Activated naive CD4-positive, alpha-beta T cell treated with anti-CD3 and anti-CD28 coated beads, Interleukin-2, amount 10 ng/mL, durations not matched to agents 7 days and 5 days (primary cell): ENCODE data around the gene NOS1.

ENCODE experiments used
- CTCF ChIA-PET: fragments of 350-600 bp; sonication (Branson Sonifier 250); formaldehyde crosslinking; loops from one replicate; lab custom pipeline; 2021; ENCODE audit warnings: antibody characterized with exemption; lab: Charles Lee
- DNase-seq: peaks from one replicate; pipeline ENCODE4 v3.0.0-alpha.2; 2020
- H3K27ac Mint-ChIP-seq: one replicate; pipeline ENCODE4 v1.8.0; 2021; ENCODE audit warnings: mild to moderate bottlenecking, moderate library complexity, mixed read lengths
- H3K27me3 Mint-ChIP-seq: one replicate; pipeline ENCODE4 v1.8.0; 2021; ENCODE audit warnings: mild to moderate bottlenecking, mixed read lengths
- H3K36me3 Mint-ChIP-seq: one replicate; pipeline ENCODE4 v1.8.0; 2021; ENCODE audit warnings: mixed read lengths
- H3K4me1 Mint-ChIP-seq: one replicate; pipeline ENCODE4 v1.8.0; 2021; ENCODE audit warnings: mixed read lengths
- H3K4me3 Mint-ChIP-seq: one replicate; pipeline ENCODE4 v1.8.0; 2021; ENCODE audit warnings: mild to moderate bottlenecking, moderate library complexity, mixed read lengths
- H3K9me3 Mint-ChIP-seq: one replicate; pipeline ENCODE4 v1.8.0; 2021; ENCODE audit warnings: mixed read lengths

The NOS1 gene

DNA sequence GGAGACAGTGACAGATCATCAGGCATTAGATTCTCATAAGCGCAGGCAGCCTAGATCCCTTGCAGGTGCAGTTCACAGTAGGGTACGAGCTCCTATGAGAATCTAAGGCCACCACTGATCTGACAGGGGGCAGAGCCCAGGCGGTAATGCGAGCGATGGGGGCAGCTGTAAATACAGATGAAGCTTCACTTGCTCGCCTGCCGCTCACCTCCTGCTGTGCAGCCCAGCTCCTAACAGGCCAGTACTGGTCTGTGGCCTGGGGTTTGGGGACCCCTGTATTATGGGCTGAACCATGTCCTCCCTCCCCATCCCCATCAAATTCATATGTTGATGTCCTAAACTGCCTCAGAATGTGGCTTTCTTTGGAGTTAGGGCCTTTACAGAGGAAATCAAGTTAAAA lies 63.2 kb downstream of the NOS1 start:
- no peaks in the 10 kb centered on the region for H3K9me3 Mint-ChIP-seq

DNA sequence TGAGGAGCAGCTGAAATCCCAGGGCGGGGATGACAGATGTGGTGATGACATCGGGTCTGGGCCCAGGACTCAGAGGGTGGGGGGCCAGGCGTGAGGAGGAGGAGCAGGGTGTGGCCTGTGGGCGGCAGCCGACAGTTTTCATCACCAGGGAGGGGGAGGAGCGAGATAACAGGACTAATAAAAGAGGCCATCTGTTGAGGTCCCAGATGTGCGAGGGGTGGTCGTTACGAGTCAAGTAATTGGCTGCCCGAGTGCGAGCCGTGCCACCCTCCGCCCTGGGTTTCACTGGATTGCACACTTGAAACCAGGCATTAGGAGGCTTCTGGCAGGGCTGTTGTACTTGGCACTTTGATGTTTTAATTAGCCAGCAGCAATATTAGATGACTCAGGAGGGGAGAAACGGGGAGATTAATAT lies 67.2 kb downstream of the NOS1 start:
- Mint-ChIP-seq H3K27ac (no peak overlapping the region), H3K4me1 (no peaks in the 10 kb centered on the region), H3K36me3 (no peaks in the 10 kb centered on the region), H3K9me3 (no peaks in the 10 kb centered on the region), H3K4me3 (no peak overlapping the region), H3K27me3 (peaks cover 10% of the 10 kb centered on the region)
- DNase-seq = no peak
- CTCF ChIA-PET = no interaction called here

More for the DNA sequence above, 63.2 kb downstream of the NOS1 start:
- Mint-ChIP-seq H3K36me3 (no peaks in the 10 kb centered on the region), H3K27me3 (peaks cover 7% of the 10 kb centered on the region), H3K27ac (no peak overlapping the region), H3K4me3 (no peak overlapping the region), H3K4me1 (no peaks in the 10 kb centered on the region)
- DNase-seq = no peak
- CTCF ChIA-PET = interaction anchor here (0.9 kb wide), 1 partner anchor 69 kb away, joined by 3 read pairs; no protein-coding TSS in a partner anchor

DNA sequence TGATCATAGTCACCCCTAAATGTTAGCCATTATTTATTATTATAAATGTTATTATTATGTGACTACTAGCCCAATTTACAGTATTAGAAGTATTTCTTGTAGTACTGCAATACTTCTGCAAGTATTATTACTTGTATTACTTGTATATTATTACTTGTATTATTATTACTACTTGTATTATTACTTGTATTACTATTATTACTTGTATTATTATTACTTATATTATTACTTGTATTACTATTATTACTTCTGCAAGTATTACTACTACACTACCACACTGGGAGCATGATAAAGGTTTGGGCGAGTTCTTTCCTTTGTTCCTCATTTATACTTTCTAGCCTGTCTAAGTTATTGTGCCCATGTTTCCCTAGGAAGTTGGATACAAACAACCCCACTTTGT lies 67.9 kb downstream of the NOS1 start:
- no peaks in the 10 kb centered on the region for H3K4me1 Mint-ChIP-seq
- CTCF ChIA-PET = no interaction called here
- no peaks in the 10 kb centered on the region for H3K9me3 Mint-ChIP-seq
- H3K27ac Mint-ChIP-seq = no peak overlapping the region
- H3K4me3 Mint-ChIP-seq = no peak overlapping the region
- no peak for DNase-seq
- H3K36me3 Mint-ChIP-seq = no peaks in the 10 kb centered on the region
- peaks cover 10% of the 10 kb centered on the region for H3K27me3 Mint-ChIP-seq

DNA sequence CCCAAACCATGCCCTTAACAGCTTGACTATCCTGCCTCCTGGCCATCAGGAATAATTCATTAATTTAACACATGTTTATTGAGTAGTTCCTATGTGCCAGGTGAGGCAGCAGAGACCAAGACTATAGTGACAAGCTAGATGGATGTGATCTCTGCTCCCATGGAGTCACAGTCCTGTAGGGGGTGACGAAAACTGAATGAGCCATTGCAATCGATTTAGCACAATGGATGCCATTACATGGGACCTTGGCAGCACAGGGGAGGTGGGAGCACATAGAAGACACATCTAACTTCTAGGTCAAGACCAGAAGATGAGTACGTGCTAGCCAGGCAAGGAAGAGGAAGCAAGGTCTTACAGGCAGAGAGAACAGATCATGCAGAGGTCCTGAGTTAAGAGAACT lies 68.7 kb downstream of the NOS1 start:
- Mint-ChIP-seq H3K4me1 (no peaks in the 10 kb centered on the region), H3K27me3 (peaks cover 10% of the 10 kb centered on the region), H3K9me3 (no peaks in the 10 kb centered on the region), H3K27ac (no peak overlapping the region), H3K4me3 (no peak overlapping the region), H3K36me3 (no peaks in the 10 kb centered on the region)
- CTCF ChIA-PET = no interaction called here
- no peak for DNase-seq

DNA sequence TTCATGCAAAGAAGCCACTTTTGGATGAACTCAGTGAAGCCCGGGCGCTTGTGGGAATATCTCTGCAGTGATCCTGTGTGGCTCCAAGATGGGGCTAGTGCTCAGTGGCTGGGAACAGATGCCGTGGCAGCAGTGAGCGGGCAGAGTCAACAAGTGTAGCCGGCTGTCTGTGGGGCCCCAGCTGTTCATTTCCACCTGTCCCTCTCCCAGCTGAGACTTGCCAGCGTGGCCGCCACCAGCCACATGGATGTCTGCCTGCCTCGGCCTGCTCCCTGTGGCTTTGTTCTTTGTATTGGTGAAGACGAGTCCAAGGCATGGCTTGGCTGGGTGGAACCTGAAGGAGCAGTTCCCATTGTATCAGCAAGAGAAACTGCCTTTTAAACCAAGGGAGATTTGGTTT lies 77.3 kb downstream of the NOS1 start:
- H3K27me3 Mint-ChIP-seq = no peaks in the 10 kb centered on the region
- H3K27ac Mint-ChIP-seq = no peak overlapping the region
- no peak for DNase-seq
- no peaks in the 10 kb centered on the region for H3K36me3 Mint-ChIP-seq
- H3K4me3 Mint-ChIP-seq = no peak overlapping the region
- no peaks in the 10 kb centered on the region for H3K9me3 Mint-ChIP-seq
- CTCF ChIA-PET = no interaction called here
- H3K4me1 Mint-ChIP-seq = no peaks in the 10 kb centered on the region

- DNase-seq = no peak
- H3K4me3 Mint-ChIP-seq = no peak overlapping the region
- no peaks in the 10 kb centered on the region for H3K9me3 Mint-ChIP-seq
- H3K4me1 Mint-ChIP-seq = no peaks in the 10 kb centered on the region
- no peak overlapping the region for H3K27ac Mint-ChIP-seq
- no peaks in the 10 kb centered on the region for H3K36me3 Mint-ChIP-seq
- H3K27me3 Mint-ChIP-seq = no peaks in the 10 kb centered on the region
- CTCF ChIA-PET = interaction anchor here (0.6 kb wide), 1 partner anchor 49 kb away, joined by 3 read pairs; no protein-coding TSS in a partner anchor
These were observed 78.9 kb downstream of the NOS1 start for GRCh38 chr12:117282490-117282889.

DNA sequence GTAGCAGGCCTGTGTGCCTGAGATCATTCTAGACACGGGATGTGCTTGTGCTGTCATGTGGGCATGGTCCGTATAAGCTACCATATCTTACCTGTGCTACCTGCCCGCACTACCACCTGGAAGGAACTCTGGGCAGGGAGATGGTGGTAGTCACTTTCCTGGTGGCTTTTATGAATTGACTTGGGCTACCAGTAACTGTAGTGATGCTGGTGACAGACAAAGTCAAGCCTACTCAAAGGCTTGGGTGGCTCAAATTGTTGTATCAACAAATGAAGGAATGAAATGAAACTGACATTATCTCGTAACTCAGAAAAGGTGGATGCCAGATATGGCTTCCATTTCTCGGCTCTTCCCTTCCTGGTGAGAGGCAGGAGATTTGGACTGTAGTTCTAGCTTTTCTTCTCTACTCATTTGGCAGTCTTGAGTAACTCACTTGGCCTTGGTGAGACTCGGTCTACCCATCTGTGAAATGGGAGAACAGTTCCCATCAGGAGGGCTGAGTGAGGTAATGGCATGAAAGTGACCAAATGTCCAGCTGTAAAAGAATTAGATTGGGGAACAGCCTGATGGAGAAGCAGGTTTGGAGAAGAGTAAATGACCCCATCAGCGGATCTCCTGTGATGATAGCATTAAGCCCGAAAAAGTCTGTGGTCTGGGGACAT lies 81.3 kb downstream of the NOS1 start:
- H3K36me3 Mint-ChIP-seq = no peaks in the 10 kb centered on the region

DNA sequence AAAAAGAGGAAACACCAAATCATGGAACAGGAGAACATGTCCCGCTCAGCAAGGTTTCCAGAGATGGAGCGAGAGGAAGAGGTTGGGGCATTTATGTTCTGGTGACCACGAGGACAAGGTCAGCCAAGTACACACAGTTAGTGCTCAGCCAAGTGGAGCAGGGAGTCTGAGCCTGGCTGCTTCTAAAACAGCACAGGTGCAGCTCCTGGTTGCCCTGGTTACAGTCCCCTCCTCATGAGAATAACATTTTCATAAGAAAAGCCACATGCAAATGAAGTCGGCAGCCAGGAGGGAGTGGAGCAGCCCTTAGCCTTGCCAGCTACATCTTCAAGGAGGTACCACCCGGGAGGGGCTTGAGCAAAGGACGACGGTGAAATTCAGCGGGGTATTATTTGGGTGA lies 81.8 kb downstream of the NOS1 start:
- CTCF ChIA-PET = no interaction called here

More for the DNA sequence above, 81.3 kb downstream of the NOS1 start:
- Mint-ChIP-seq H3K4me1 (no peaks in the 10 kb centered on the region), H3K9me3 (no peaks in the 10 kb centered on the region), H3K27me3 (no peaks in the 10 kb centered on the region), H3K27ac (no peak overlapping the region), H3K4me3 (no peak overlapping the region)
- DNase-seq = no peak
- CTCF ChIA-PET = no interaction called here

DNA sequence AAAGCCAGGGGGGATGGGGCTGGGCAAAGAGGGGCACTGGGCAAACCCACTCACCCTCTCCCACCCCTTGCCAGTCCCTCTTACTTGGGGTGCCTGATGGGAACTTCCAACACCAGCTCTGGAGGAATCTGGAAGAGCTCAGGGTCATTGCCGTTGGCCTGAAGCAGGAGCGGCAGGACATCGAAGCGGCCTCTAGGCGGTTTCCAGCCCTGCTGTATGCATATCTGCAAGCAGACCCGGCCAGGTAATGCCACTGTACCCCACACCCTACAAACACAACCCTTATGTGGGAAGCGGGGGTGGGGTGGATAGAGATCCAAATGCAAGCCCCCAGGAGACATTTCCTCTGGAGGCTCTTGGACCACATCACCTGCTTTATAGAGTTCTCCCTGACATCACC lies 83.6 kb downstream of the NOS1 start:
- Mint-ChIP-seq H3K9me3 (no peaks in the 10 kb centered on the region), H3K27ac (no peak overlapping the region), H3K27me3 (peaks cover under 1% of the 10 kb centered on the region), H3K36me3 (no peaks in the 10 kb centered on the region), H3K4me3 (no peak overlapping the region), H3K4me1 (no peaks in the 10 kb centered on the region)
- no peak for DNase-seq
- CTCF ChIA-PET = no interaction called here

More for the DNA sequence above, 81.8 kb downstream of the NOS1 start:
- no peak for DNase-seq
- Mint-ChIP-seq H3K4me1 (no peaks in the 10 kb centered on the region), H3K36me3 (no peaks in the 10 kb centered on the region), H3K27me3 (no peaks in the 10 kb centered on the region), H3K9me3 (no peaks in the 10 kb centered on the region), H3K27ac (no peak overlapping the region), H3K4me3 (no peak overlapping the region)

DNA sequence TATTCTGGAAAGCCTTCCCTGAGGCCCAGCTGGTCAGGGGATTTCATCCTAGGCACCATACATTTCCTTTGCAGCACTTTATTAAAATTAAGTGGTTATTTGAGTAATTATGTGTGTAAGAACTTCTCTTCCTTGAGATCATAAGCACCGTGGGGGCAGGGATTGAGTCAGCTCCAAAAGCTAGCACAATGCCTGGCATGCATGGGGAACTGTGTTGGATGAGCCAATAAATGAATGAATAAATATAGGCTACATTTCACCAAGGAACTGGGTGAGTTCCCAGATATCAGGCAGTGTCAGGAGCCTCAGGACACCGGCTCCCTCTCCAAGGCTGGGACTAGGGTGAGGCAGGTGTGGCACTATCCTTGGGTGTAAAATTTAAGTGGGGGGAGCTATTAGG lies 88.3 kb downstream of the NOS1 start:
- Mint-ChIP-seq H3K4me1 (no peaks in the 10 kb centered on the region), H3K27me3 (peaks cover 8% of the 10 kb centered on the region), H3K9me3 (peaks cover 4% of the 10 kb centered on the region), H3K27ac (no peak overlapping the region), H3K4me3 (no peak overlapping the region), H3K36me3 (no peaks in the 10 kb centered on the region)
- CTCF ChIA-PET = no interaction called here
- DNase-seq = no peak

GRCh38 chr12:117272690-117273089 lies 88.7 kb downstream of the NOS1 start:
- H3K27me3 Mint-ChIP-seq = peaks cover 8% of the 10 kb centered on the region
- no peaks in the 10 kb centered on the region for H3K36me3 Mint-ChIP-seq
- H3K4me3 Mint-ChIP-seq = no peak overlapping the region
- no peak for DNase-seq
- H3K9me3 Mint-ChIP-seq = peaks cover 4% of the 10 kb centered on the region
- CTCF ChIA-PET = no interaction called here
- H3K27ac Mint-ChIP-seq = no peak overlapping the region
- no peaks in the 10 kb centered on the region for H3K4me1 Mint-ChIP-seq

- H3K4me1 Mint-ChIP-seq = no peaks in the 10 kb centered on the region
- no peak for DNase-seq
- no peaks in the 10 kb centered on the region for H3K27me3 Mint-ChIP-seq
- CTCF ChIA-PET = no interaction called here
- no peak overlapping the region for H3K4me3 Mint-ChIP-seq
- no peak overlapping the region for H3K27ac Mint-ChIP-seq
- H3K36me3 Mint-ChIP-seq = no peaks in the 10 kb centered on the region
- no peaks in the 10 kb centered on the region for H3K9me3 Mint-ChIP-seq
These were observed 98.7 kb downstream of the NOS1 start for GRCh38 chr12:117262749-117263148.

DNA sequence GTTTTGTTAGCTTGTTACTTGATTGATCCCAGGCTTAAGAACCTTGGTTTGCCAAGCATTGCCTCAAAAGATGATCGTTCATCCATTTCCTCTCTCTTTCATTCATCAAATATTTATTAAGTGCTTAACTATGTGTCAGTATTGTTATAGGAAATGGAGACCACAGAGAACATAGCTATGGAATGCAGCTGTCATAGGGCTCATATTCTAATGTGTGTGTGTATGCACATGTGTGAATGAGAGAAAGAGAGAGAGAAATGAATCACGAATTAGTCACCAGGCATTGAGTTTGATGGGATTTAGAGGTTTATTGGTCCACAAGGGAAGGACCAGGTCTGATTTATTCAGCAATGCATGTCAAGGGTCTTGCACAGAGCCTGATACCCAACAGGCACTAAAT lies 100.2 kb downstream of the NOS1 start:
- CTCF ChIA-PET = no interaction called here
- Mint-ChIP-seq H3K36me3 (no peaks in the 10 kb centered on the region), H3K27me3 (no peaks in the 10 kb centered on the region), H3K4me1 (no peaks in the 10 kb centered on the region), H3K27ac (no peak overlapping the region), H3K4me3 (no peak overlapping the region), H3K9me3 (no peaks in the 10 kb centered on the region)
- no peak for DNase-seq

DNA sequence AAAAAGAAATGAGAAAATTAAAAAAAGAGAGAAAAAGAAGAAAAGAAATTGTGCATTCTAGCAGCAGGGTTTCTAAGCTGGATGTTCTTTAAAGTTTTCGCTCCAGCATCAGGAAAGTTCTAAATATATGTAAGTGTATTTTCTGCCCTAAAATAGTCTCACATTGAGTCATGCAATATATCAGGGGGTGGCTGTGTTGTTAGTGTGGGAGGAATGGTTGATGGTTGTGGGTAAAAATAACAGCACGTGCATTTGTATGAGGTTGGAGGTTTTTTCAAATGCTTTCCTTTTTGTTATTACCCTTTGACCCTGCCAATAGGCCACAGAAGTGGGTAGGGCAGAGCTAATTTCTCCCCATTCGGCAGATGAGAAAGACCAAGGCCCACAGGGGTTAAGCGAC lies 106.0 kb downstream of the NOS1 start:
- Mint-ChIP-seq H3K9me3 (no peaks in the 10 kb centered on the region), H3K4me1 (no peaks in the 10 kb centered on the region), H3K27me3 (no peaks in the 10 kb centered on the region), H3K36me3 (no peaks in the 10 kb centered on the region), H3K27ac (no peak overlapping the region), H3K4me3 (no peak overlapping the region)
- CTCF ChIA-PET = no interaction called here
- no peak for DNase-seq

DNA sequence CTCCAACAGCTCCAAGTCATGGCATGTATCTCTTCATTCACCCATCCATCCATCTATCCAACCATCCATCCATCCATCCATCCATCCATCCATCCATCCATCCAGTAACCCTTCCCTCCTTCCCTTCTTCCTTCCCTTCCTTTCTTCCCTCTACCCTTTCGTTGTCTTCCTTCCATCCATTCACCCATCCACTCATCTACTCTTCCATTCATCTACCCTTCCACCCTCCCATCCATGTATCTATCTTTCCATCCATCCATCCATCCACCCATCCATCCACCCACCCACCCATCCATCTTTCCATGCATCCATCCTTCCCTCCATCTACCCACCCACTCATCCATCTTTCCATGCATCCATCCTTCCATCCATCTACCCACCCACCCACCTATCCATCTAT lies 117.9 kb downstream of the NOS1 start:
- Mint-ChIP-seq H3K4me1 (no peaks in the 10 kb centered on the region), H3K36me3 (no peaks in the 10 kb centered on the region), H3K9me3 (no peaks in the 10 kb centered on the region), H3K4me3 (no peak overlapping the region), H3K27me3 (no peaks in the 10 kb centered on the region), H3K27ac (no peak overlapping the region)
- CTCF ChIA-PET = no interaction called here
- DNase-seq = no peak
